A549 (cell line): ENCODE measurements around the gene EDEM1. TPM values are rescaled to one million over a fixed set of nuclear protein-coding genes. Genes with fewer than 3 reads are reported as not detected.
A peak's percentile ranks its signal among the peaks of the same experiment; 100 is the strongest.

Source experiments
- ATAC-seq, 2 experiments: fragments of 200-7000 bp in 1 of 2; fragments of >200 bp in 1 of 2; cut with Nextera tagmentation in 1 of 2; cut with Tn5 transposase in 1 of 2; 3 replicates each; pipeline versions ENCODE4 v1.8.0 to v1.9.1; 2018 to 2020; ENCODE audit warnings: mild to moderate bottlenecking in 1 of 2, moderate library complexity in 1 of 2
- CTCF ChIA-PET: fragments of 300-600 bp; sonication (Branson Sonifier 250); formaldehyde crosslinking; extraction: SDS; loops from one replicate; lab custom pipeline; 2021; ENCODE audit warnings: antibody characterized with exemption, inconsistent platforms; lab: Yijun Ruan, JAX
- POLR2A ChIA-PET: fragments of 350-600 bp; formaldehyde crosslinking; extraction: SDS; loops from one replicate; lab custom pipeline; 2021; ENCODE audit warnings: antibody characterized with exemption, inconsistent platforms; lab: Yijun Ruan, JAX
- DNase-seq, 2 experiments: peaks; one replicate each; pipeline versions ENCODE4 v3.0.0 to v3.0.0-alpha.2; 2011 to 2016; ENCODE audit warnings: low read depth in 1 of 2, low spot score in 1 of 2
- FAIRE-seq: peaks from 2 replicates; lab custom pipeline; 2011; peaks lifted over from hg19 to GRCh38; lab: Jason Lieb, UNC
- H3K27ac ChIP-seq, 2 experiments: fragments of >200 bp; sonication (Bioruptor Twin); formaldehyde crosslinking; 3 replicates each; pipeline ENCODE4 v1.5.1; 2016 to 2017
- H3K4me1 ChIP-seq: fragments of >200 bp; sonication (Bioruptor Twin); formaldehyde crosslinking; 3 replicates; pipeline ENCODE4 v1.6.1; 2016
- H3K4me2 ChIP-seq: fragments of >200 bp; sonication (Bioruptor Twin); formaldehyde crosslinking; 3 replicates; pipeline ENCODE4 v1.6.1; 2016
- H3K4me3 ChIP-seq: fragments of >200 bp; sonication (Bioruptor Twin); formaldehyde crosslinking; 3 replicates; pipeline ENCODE4 v1.5.1; 2016
- H3K9me3 ChIP-seq: fragments of >200 bp; sonication (Bioruptor Twin); formaldehyde crosslinking; 3 replicates; pipeline ENCODE4 v1.6.1; 2016
- CEBPB ChIP-seq, 2 experiments: fragments of >200 bp in 1 of 2; sonication (Bioruptor Twin) in 1 of 2; formaldehyde crosslinking in 1 of 2; IDR thresholded peaks; 2 replicates each; pipeline ENCODE4 v1.6.1; 2012 to 2016
- CHD4 ChIP-seq: fragments of 200-600 bp; sonication (generic); IDR thresholded peaks from 2 replicates; pipeline ENCODE4 v1.6.1; 2016; ENCODE audit warnings: antibody characterized with exemption, mild to moderate bottlenecking, borderline replicate concordance
- E2F6 ChIP-seq: IDR thresholded peaks from 2 replicates; pipeline ENCODE4 v1.6.1; 2012; ENCODE audit warnings: low read depth, borderline replicate concordance
- ELK1 ChIP-seq: fragments of 150-350 bp; IDR thresholded peaks from 2 replicates; pipeline ENCODE4 v1.6.1; 2014; ENCODE audit warnings: low read depth, mild to moderate bottlenecking, low read length
- ESRRA ChIP-seq: fragments of 150-350 bp; IDR thresholded peaks from 2 replicates; pipeline ENCODE4 v1.6.1; 2014; ENCODE audit warnings: mild to moderate bottlenecking, low read length, borderline replicate concordance
- FOXS1 ChIP-seq: fragments of 250-450 bp; sonication (Bioruptor Pico); IDR thresholded peaks from 2 replicates; pipeline ENCODE4 v1.5.0; 2020; ENCODE audit warnings: mild to moderate bottlenecking, moderate library complexity
- HMGXB4 ChIP-seq: fragments of 250-450 bp; sonication (Bioruptor Pico); IDR thresholded peaks from 2 replicates; pipeline ENCODE4 v1.5.0; 2021; ENCODE audit warnings: mild to moderate bottlenecking, moderate library complexity, borderline replicate concordance
- JUNB ChIP-seq: fragments of >200 bp; sonication (Bioruptor Twin); formaldehyde crosslinking; IDR thresholded peaks from 2 replicates; pipeline ENCODE4 v1.6.1; 2016
- KDM1A ChIP-seq: fragments of 200-600 bp; sonication (generic); IDR thresholded peaks from 2 replicates; pipeline ENCODE4 v1.6.1; 2016; ENCODE audit warnings: low read depth, mild to moderate bottlenecking
- MAFK ChIP-seq: fragments of 450-650 bp; IDR thresholded peaks from 2 replicates; pipeline ENCODE4 v1.6.1; 2014; ENCODE audit not compliant: partially characterized antibody
- NFE2L2 ChIP-seq: fragments of 150-350 bp; conservative IDR thresholded peaks from 2 replicates; pipeline ENCODE4 v1.6.1; 2014; ENCODE audit warnings: low read length
- PBX3 ChIP-seq: IDR thresholded peaks from 2 replicates; pipeline ENCODE4 v1.6.1; 2012
- PHF8 ChIP-seq: fragments of 200-600 bp; sonication (generic); IDR thresholded peaks from 2 replicates; pipeline ENCODE4 v1.6.1; 2016; ENCODE audit warnings: low read depth, mild to moderate bottlenecking, antibody characterized with exemption, moderate library complexity, borderline replicate concordance
- POLR2A ChIP-seq: IDR thresholded peaks from 2 replicates; pipeline ENCODE4 v1.6.1; 2012; ENCODE audit warnings: mild to moderate bottlenecking, low read length
- RARB ChIP-seq: fragments of 250-450 bp; sonication (Bioruptor Pico); IDR thresholded peaks from 2 replicates; pipeline ENCODE4 v1.8.0; 2021; ENCODE audit warnings: mild to moderate bottlenecking, moderate library complexity
- REST ChIP-seq: fragments of 200-600 bp; sonication (generic); IDR thresholded peaks from 2 replicates; pipeline ENCODE4 v1.6.1; 2016; ENCODE audit warnings: antibody characterized with exemption, mild to moderate bottlenecking, moderate library complexity
- RNF2 ChIP-seq: fragments of 200-600 bp; sonication (generic); IDR thresholded peaks from 2 replicates; pipeline ENCODE4 v1.6.1; 2016; ENCODE audit warnings: low read depth, mild to moderate bottlenecking, antibody characterized with exemption, moderate library complexity, borderline replicate concordance
- USF2 ChIP-seq: fragments of 450-650 bp; IDR thresholded peaks from 2 replicates; pipeline ENCODE4 v1.6.1; 2014; ENCODE audit warnings: antibody characterized with exemption
- ZC3H11A ChIP-seq: fragments of 450-650 bp; IDR thresholded peaks from 2 replicates; pipeline ENCODE4 v1.6.1; 2014; ENCODE audit warnings: antibody characterized with exemption, mild to moderate bottlenecking
- ZSCAN20 ChIP-seq: fragments of 250-450 bp; sonication (Bioruptor Pico); IDR thresholded peaks from 2 replicates; pipeline ENCODE4 v1.8.0; 2022; ENCODE audit warnings: mild to moderate bottlenecking, moderate library complexity
- WGBS: methylation state at CpG from one replicate; pipeline ENCODE4 v1.1.6; 2017; ENCODE audit errors: missing lambda C conversion rate; 5-methylcytosine and 5-hydroxymethylcytosine counted together
- polyA plus RNA-seq, 4 experiments: library from polyadenylated mRNA; depleted of rRNA in 3 of 4; stranded (reverse); fragments of >200 nt; fragmentation: RNase III in 1 of 4; extraction: RNeasy Plus Mini Kit Qiagen cat#74134 plus additional on column Dnase treatment in 1 of 4; gene quantifications; 2 replicates in 3 of 4; 3 replicates in 1 of 4; pipeline ENCODE4 v1.2.3, GENCODE V29; 2011 to 2017

The EDEM1 gene
- polyA plus RNA-seq, 2 of the 4 experiments (the other 2 are of a cell fraction): 16.3 to 40.9 TPM

GRCh38 chr3:5231487-5231886, 44.0 kb downstream of the EDEM1 start:
- FAIRE-seq (no peak), DNase-seq (no peak), ATAC-seq (no peak)
- Histone ChIP-seq H3K4me2 (no peak overlapping the region), H3K4me1 (no peaks in the 10 kb centered on the region)
- 23% methylated on average over 2 of the region's 2 CpGs for WGBS
- POLR2A ChIA-PET: no interaction called here
- CTCF ChIA-PET: interaction anchor here (2.4 kb wide), 1 partner anchor 15 kb away, joined by 8 read pairs; no protein-coding TSS in a partner anchor
- TF ChIP-seq ESRRA (no peak), MAFK (no peak), HMGXB4 (no peak), POLR2A (no peak), JUNB (no peak), E2F6 (no peak), CHD4 (no peak), USF2 (no peak), PHF8 (no peak), FOXS1 (CRISPR knock-in tag) (no peak), ZSCAN20 (CRISPR knock-in tag) (no peak), CEBPB (IDR thresholded peaks at IDR 0.05) (no peak), PBX3 (no peak)
- TF ChIP-seq, all 56 proteins: peak for 0
- Histone ChIP-seq H3K9me3 (no peaks in the 10 kb centered on the region), H3K4me3 (no peak overlapping the region), H3K27ac (no peak overlapping the region)

GRCh38 chr3:5232570-5232969, 45.1 kb downstream of the EDEM1 start:
- Histone ChIP-seq H3K4me2 (no peak overlapping the region), H3K4me1 (no peaks in the 10 kb centered on the region), H3K27ac (no peak overlapping the region), H3K9me3 (no peaks in the 10 kb centered on the region), H3K4me3 (no peak overlapping the region)
- DNase-seq (peak in 1 of 2 experiments; percentile 17), FAIRE-seq (no peak), ATAC-seq (peak in 1 of 2 experiments; percentile 37; a peak in 2 of 6 replicates)
- 40% methylated on average over 6 of the region's 6 CpGs for WGBS
- POLR2A ChIA-PET: no interaction called here
- CTCF ChIA-PET: interaction anchor here (0.8 to 2.4 kb wide), 4 partner anchors 14 to 256 kb away, joined by 3 to 8 read pairs (median 4); no protein-coding TSS in a partner anchor
- no peak for TF ChIP-seq ZC3H11A
- no peak for TF ChIP-seq CHD4
- no peak for TF ChIP-seq RNF2
- TF ChIP-seq REST: no peak
- TF ChIP-seq KDM1A: no peak
- TF ChIP-seq RARB (CRISPR knock-in tag): no peak
- TF ChIP-seq USF2: no peak
- TF ChIP-seq FOXS1 (CRISPR knock-in tag): no peak
- no peak for TF ChIP-seq NFE2L2
- TF ChIP-seq ELK1: no peak
